Cardiac muscle cell (in vitro differentiated cells and primary cell): ENCODE results near the gene COL1A1. TPM values are rescaled to one million over a fixed set of nuclear protein-coding genes. Genes with fewer than 3 reads are reported as not detected.

ENCODE experiments used
- DNase-seq, 2 donors: peaks; one replicate each; pipeline versions ENCODE4 v3.0.0 to v3.0.0-alpha.2; 2010 to 2017; ENCODE audit warnings: low read depth in 1 of 2, low spot score in 1 of 2
- H3K27ac ChIP-seq: fragments of 200-600 bp; sonication (generic); 2 replicates; pipeline ENCODE4 v1.5.1; 2016
- H3K27me3 ChIP-seq: fragments of 200-600 bp; sonication (generic); 2 replicates; pipeline ENCODE4 v1.6.0; 2016; ENCODE audit warnings: control low read depth
- H3K36me3 ChIP-seq: fragments of 200-600 bp; sonication (generic); 2 replicates; pipeline ENCODE4 v1.5.1; 2016; ENCODE audit warnings: control low read depth
- H3K4me1 ChIP-seq: fragments of 200-600 bp; sonication (generic); 2 replicates; pipeline ENCODE4 v1.8.1; 2017; ENCODE audit warnings: low read depth, mild to moderate bottlenecking, mixed run types
- H3K4me3 ChIP-seq: fragments of 200-600 bp; sonication (generic); 2 replicates; pipeline ENCODE4 v1.5.1; 2016; ENCODE audit warnings: mild to moderate bottlenecking
- H3K9me3 ChIP-seq: fragments of 200-600 bp; sonication (generic); 2 replicates; pipeline ENCODE4 v1.5.1; 2017; ENCODE audit warnings: low read depth, mild to moderate bottlenecking, control low read depth
- polyA plus RNA-seq: library from polyadenylated mRNA; unstranded; fragments of >200 nt; fragmentation: Nextera tagmentation; extraction: Ambion mirVana; gene quantifications from 2 replicates; pipeline ENCODE4 v1.2.1, GENCODE V29; 2016
- total RNA-seq: library from RNA; depleted of rRNA; stranded (reverse); fragments of >200 nt; gene quantifications from 2 replicates; pipeline ENCODE4 v1.2.3, GENCODE V29; 2016
- TF ChIP-seq, protein P1 (sequence below): IDR thresholded peaks from 2 replicates; pipeline ENCODE4 v1.5.1; 2012; ENCODE audit warnings: low read depth, mild to moderate bottlenecking, low read length

The COL1A1 gene
- total and polyA plus RNA-seq, 2 experiments from 2014 or later: 127 to 261 TPM

DNA sequence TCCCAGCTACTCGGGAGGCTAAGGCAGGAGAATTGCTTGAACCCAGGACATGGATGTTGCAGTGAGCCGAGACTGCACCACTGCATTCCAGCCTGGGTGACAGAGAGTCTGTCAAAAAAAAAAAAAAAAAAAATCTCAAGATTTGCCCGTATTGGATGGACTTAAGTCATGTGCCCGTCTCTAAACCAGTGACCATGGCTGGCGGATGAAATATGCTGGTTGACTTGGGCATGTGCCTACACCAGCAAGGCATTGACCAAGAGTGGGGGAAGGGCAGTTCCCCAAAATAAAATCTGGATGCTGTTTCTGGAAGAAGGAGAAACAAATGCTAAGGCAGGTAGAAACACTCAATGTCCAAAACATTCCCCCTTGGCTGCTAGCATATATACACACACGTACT lies 21.5 kb upstream of the COL1A1 start:
- no peaks in the 10 kb centered on the region for H3K36me3 ChIP-seq
- H3K4me1 ChIP-seq: peaks cover 16% of the 10 kb centered on the region
- DNase-seq: no peak
- TF ChIP-seq, protein P1, sequence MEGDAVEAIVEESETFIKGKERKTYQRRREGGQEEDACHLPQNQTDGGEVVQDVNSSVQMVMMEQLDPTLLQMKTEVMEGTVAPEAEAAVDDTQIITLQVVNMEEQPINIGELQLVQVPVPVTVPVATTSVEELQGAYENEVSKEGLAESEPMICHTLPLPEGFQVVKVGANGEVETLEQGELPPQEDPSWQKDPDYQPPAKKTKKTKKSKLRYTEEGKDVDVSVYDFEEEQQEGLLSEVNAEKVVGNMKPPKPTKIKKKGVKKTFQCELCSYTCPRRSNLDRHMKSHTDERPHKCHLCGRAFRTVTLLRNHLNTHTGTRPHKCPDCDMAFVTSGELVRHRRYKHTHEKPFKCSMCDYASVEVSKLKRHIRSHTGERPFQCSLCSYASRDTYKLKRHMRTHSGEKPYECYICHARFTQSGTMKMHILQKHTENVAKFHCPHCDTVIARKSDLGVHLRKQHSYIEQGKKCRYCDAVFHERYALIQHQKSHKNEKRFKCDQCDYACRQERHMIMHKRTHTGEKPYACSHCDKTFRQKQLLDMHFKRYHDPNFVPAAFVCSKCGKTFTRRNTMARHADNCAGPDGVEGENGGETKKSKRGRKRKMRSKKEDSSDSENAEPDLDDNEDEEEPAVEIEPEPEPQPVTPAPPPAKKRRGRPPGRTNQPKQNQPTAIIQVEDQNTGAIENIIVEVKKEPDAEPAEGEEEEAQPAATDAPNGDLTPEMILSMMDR: no peak
- H3K27me3 ChIP-seq: no peaks in the 10 kb centered on the region
- H3K4me3 ChIP-seq: no peak overlapping the region
- H3K27ac ChIP-seq: no peak overlapping the region
- no peaks in the 10 kb centered on the region for H3K9me3 ChIP-seq

- peaks cover 16% of the 10 kb centered on the region for H3K4me1 ChIP-seq
- H3K4me3 ChIP-seq: no peak overlapping the region
- no peaks in the 10 kb centered on the region for H3K36me3 ChIP-seq
- H3K27me3 ChIP-seq: no peaks in the 10 kb centered on the region
- DNase-seq: peak in 1 of 2 donors; percentile 78
- no peak overlapping the region for H3K27ac ChIP-seq
- H3K9me3 ChIP-seq: no peaks in the 10 kb centered on the region
- TF ChIP-seq, protein P1: no peak
Measured at GRCh38 chr17:50221864-50222545, 20.6 kb upstream of the COL1A1 start.

DNA sequence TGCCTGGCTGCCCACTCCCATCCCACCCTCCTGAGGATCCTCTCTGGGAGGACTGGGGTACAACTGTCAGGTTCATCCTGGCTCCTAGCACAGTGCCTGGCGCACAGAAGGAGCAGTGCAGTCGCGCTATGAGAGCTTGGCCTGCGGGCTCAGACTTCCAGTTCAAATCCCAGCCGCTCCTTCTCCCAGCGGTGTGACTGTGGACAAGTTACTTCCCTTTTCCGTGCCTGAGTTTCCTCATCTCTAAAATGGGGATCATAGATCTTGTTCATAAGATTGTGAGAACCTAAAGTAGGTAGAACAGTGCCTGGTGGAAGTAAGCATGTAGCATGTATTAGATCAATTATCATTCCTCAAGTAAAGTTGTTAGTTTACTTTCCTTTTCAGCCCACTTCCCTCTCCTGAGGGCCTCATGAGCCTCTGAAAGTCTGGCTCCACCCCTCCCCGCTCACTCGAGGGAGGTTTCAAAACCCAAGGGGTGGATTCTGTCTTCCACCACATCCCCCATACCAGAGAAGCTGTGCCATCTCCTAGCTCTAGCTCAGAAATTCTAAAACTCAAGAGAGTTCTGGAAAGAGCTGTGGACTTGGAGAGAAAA lies 19.9 kb upstream of the COL1A1 start:
- no peaks in the 10 kb centered on the region for H3K9me3 ChIP-seq
- H3K27ac ChIP-seq: no peak overlapping the region
- peaks cover 16% of the 10 kb centered on the region for H3K4me1 ChIP-seq
- H3K27me3 ChIP-seq: no peaks in the 10 kb centered on the region
- no peak overlapping the region for H3K4me3 ChIP-seq
- peak in 1 of 2 donors; percentile 75 for DNase-seq
- TF ChIP-seq, protein P1: no peak
- no peaks in the 10 kb centered on the region for H3K36me3 ChIP-seq

- Histone ChIP-seq H3K4me3 (no peak overlapping the region), H3K9me3 (no peaks in the 10 kb centered on the region), H3K36me3 (no peaks in the 10 kb centered on the region), H3K27me3 (no peaks in the 10 kb centered on the region), H3K27ac (peak overlapping the region; percentile 94), H3K4me1 (peaks cover 16% of the 10 kb centered on the region)
- TF ChIP-seq, protein P1: no peak
- no peak for DNase-seq
Measured at GRCh38 chr17:50220811-50221210, 19.4 kb upstream of the COL1A1 start.

- no peaks in the 10 kb centered on the region for H3K27me3 ChIP-seq
- peaks cover 16% of the 10 kb centered on the region for H3K4me1 ChIP-seq
- DNase-seq: peak; percentile 82 to 90
- no peaks in the 10 kb centered on the region for H3K9me3 ChIP-seq
- H3K4me3 ChIP-seq: no peak overlapping the region
- TF ChIP-seq, protein P1: no peak
- peak overlapping the region; percentile 94 for H3K27ac ChIP-seq
- no peaks in the 10 kb centered on the region for H3K36me3 ChIP-seq
Measured at GRCh38 chr17:50219939-50220465, 18.6 kb upstream of the COL1A1 start.
